GM19328 (cell line): ENCODE results near the gene LRPPRC.
"Not testable (repeated sequence)": the region's sequence is repeated elsewhere in the genome, so short reads cannot be mapped to it uniquely, and the experiment has no call there.

Source experiments
- ATAC-seq: cut with Tn5 transposase; IDR thresholded peaks from one replicate; pipeline ENCODE4 v1.9.1; 2021; ENCODE audit warnings: mild to moderate bottlenecking, moderate library complexity; ENCODE audit not compliant: unreplicated experiment

LRPPRC gene

GRCh38 chr2:43995733-43996533 is at the start of gene LRPPRC:
Gene LRPPRC, minus strand, starts transcription at chr2:43995989. Its CDS starts 42 bp downstream, at chr2:43995947.
- ATAC-seq = peak; percentile 84

GRCh38 chr2:44045061-44045460 is 49.3 kb upstream of the LRPPRC start:
- no peak for ATAC-seq

- ATAC-seq = peak; percentile 98
Measured at GRCh38 chr2:44044281-44044720, 48.5 kb upstream of the LRPPRC start.

GRCh38 chr2:44040365-44040764 is 44.6 kb upstream of the LRPPRC start:
- no peak for ATAC-seq

GRCh38 chr2:44038277-44038676 is 42.5 kb upstream of the LRPPRC start:
- ATAC-seq = no peak

- no peak for ATAC-seq
Measured at GRCh38 chr2:44037221-44037620, 41.4 kb upstream of the LRPPRC start.

- no peak for ATAC-seq
Measured at GRCh38 chr2:44033947-44034346, 38.2 kb upstream of the LRPPRC start.

- not testable (repeated sequence) for ATAC-seq
Measured at GRCh38 chr2:44027076-44027475, 31.3 kb upstream of the LRPPRC start.

DNA sequence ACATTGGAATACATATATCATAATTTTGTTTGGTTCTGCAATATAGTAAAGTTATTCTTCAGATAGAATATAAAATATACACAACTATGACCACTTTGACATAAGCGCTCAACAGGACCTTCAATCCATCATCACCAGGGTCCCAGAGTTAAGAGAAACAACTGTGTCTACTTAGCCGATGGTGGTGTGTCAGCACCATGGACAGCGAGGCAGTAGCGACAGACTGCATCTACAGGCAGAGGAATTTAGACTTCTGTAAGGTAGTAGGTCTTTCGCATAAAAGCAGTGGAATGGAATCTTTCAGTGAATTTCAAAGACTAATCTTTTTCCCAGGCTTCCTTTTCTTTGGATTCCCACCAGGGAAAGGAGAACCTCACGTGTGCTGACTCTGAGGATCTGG is 20.5 kb upstream of the LRPPRC start:
- no peak for ATAC-seq

DNA sequence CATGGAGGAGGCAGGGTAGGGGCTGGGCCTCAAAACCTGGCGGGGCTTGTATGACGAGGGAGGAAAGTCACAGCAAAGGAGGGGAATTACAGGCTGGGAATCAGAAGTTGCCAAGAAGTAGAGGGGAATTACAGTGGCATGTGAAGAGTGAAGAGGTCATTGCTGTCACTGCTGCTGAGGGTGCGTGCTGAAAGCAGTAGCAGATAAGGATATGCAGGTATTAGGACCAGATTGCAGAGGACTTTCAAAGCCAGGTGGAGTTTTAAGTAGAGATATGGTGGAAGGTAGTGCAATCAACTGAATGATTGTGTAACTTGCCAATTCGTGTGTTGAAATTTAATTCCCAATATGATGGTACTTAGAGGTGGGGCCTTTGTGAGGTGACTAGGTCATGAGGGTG is 19.4 kb upstream of the LRPPRC start:
- no peak for ATAC-seq

DNA sequence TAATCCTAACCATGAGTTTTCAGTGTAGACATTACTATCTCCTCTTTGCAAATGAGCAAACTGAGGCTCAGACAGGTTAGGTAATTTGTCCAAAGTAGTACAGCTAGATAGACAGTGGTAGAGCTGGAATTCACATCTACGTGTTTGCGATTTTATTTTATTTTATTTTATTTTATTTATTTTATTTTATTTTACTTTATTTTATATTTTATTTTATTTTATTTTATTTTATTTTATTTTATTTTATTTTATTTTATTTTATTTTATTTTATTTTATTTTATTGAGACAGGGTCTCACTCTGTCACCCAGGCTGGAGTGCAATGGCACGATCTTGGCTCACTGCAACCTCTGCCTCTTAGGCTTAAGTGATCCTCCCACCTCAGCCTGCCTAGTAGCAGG is 17.4 kb upstream of the LRPPRC start:
- ATAC-seq = not testable (repeated sequence)

DNA sequence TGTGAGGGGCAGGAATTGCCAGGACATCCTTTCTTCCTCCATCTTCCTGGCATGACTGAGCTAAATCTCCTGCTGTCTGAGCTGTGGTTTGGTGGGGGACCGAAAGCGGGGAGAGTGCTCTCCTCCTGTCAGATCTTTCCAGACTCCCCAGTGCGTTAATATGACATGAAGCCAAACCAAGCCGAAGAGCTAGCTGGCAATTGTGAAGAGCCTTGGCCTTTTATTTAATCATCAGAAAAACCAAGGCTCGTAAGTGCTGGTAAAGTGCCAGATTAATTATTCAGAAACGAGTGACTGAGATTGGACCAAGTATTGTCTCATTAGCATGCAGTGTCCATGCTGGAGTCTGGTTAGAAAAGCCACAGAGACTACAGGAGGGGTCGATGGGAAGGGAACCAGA is 14.5 kb upstream of the LRPPRC start:
- ATAC-seq = no peak

- ATAC-seq = no peak
Measured at GRCh38 chr2:44009136-44009735, 13.4 kb upstream of the LRPPRC start.

- no peak for ATAC-seq
Measured at GRCh38 chr2:44005846-44006245, 10.1 kb upstream of the LRPPRC start.

GRCh38 chr2:44004735-44005602 is 9.2 kb upstream of the LRPPRC start:
- no peak for ATAC-seq

GRCh38 chr2:44001716-44002115 is 5.9 kb upstream of the LRPPRC start:
- no peak for ATAC-seq

GRCh38 chr2:43998263-43998662 is 2.5 kb upstream of the LRPPRC start:
- no peak for ATAC-seq

DNA sequence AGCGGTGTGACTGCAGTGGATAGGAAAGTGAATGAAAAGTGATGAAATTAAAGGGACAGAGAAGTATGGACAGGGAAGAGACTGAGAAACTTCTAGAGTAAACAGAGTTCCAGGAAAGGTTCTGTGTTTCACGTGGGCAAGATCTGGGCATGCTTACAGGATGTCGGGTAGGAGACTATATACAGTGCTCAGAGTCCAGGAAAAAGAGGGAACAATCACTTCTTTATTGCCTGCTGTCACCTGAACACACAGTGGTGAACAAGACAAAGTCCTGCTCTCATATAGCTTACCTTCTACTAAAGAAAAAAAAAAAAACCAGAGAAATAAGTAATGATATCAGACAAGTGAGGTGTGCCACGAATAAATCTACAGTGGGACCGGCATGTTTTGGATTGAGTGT is 2.4 kb downstream of the LRPPRC start:
- ATAC-seq = no peak

DNA sequence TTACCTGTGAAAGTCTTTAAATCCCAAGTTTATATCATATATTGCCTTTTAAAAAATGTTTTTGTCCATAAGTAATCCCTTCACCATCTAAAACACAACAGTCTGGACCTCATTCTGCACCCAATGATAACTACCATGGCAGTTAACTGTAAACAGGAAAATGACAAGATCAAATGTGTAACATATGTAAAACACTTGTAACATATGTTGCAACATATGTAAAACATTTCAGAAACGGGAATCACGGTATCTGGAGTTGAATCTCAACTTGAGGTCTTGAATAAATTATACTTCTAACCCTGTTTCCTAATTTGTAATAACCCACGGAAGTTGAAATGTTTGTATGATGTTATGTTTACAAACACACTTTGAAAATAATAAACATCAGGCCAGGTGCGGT is 6.2 kb downstream of the LRPPRC start:
- ATAC-seq = no peak

- no peak for ATAC-seq
Measured at GRCh38 chr2:43986600-43986999, 9.2 kb downstream of the LRPPRC start.

- ATAC-seq = no peak
Measured at GRCh38 chr2:43985359-43985758, 10.4 kb downstream of the LRPPRC start.

GRCh38 chr2:43984533-43984932 is 11.3 kb downstream of the LRPPRC start:
- no peak for ATAC-seq
